Nucleus accumbens (tissue), 56 donors: ENCODE data around the gene CROCC2.

ENCODE experiments used
- DNase-seq, 56 donors: peaks; one replicate each; lab custom pipeline; 2025; lab: John Stamatoyannopoulos, UW

CROCC2 gene

DNA sequence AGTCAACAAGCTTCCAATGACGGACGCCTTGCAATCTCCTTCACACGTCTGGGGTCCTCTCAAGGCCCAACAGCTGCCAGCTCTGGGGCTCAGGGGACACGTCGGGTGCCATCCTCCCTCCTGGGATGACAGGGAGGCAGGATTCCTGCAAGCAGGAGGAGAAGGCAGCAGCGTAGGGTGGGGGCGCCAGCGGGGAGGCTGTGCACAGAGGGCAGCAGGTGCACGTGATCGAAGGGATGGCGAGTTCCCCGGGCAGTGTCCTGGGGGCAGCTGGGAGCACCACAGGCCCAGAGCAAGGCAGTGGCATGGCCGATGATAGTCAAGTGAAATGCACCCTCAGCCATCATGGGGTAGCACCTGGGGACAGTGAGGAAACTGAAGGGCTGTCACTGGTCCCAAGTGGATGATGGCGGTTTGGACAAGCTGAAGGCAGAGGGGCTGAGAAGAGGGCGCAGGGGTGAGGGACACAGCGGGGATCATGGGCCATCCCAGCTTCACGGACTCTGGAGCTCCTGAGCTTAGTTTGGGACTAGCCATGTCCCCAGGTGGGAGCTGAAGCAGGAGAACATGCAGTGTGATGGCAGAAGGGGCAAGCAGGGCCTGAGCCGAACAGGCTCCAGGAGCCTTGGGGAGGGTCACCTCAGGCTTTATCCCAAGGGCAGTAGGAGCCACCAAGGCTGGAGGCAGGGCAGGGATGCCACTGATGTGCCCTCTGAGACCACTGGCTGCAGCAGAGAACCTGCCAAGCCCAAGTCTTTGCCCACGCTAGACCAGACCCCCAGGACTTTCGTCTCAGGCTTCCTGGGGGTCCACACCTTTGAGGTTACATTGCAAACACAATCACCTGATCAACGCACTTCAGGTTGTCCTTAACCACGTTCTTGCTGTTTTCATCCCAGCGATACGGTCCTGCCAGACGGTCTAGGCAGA, 76.0 kb downstream of the CROCC2 start:
- DNase-seq: no peak

DNA sequence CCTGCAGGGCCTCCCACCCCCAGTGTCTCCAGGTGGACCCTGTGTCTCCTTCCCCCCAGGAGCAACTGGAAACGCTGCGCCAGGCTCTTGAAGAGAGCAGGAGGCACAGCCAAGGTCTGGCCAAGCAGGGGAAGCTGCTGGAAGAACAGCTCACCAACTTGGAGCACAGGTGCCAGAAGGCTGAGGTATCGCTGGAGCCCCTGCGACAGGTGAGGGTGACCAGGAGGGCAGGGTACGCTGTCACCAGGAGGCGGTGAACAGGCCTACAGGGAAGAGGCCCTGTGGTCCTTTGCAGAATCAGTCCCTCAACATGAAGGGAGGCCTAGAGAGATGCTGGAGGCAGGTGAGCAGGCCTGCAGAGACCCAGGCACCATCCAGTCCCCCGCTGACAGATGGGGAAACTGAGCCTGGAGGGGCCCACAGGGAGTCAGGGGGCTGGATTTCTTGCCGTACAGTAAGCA, 76.7 kb downstream of the CROCC2 start:
- no peak for DNase-seq

DNA sequence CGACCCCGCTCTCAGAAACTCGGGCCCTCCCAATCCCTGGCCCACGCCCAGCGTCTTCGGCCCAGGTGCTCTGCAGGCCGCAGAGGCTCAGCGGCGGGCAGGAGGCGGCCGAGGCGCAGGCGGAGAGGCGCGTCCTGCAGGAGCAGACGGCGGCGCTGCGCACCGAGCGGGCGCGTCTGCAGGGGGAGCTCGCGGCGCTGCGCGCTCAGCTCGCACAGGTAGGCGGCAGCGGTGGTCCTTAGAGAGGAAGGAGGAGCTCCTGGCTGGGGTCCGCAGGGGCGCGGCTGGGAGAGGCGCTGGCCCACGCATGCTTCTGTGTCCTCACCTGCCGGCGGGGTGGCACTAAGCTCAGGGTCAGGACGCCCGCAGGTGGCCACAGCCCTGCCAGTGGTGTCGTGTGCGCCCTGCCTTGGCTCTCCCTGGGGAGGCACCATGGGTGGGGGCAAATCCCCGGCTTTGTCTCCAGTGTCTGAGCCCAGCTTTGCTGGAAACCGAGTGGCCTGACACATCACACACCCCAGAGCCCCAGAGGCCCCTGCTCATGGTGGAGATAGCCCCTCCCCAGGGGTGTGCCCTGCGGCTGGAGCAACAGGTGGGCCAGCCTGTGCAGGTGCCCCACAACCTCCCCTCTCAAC, 77.3 kb downstream of the CROCC2 start:
- DNase-seq: peak in 1 of 56 donors; percentile 45

DNA sequence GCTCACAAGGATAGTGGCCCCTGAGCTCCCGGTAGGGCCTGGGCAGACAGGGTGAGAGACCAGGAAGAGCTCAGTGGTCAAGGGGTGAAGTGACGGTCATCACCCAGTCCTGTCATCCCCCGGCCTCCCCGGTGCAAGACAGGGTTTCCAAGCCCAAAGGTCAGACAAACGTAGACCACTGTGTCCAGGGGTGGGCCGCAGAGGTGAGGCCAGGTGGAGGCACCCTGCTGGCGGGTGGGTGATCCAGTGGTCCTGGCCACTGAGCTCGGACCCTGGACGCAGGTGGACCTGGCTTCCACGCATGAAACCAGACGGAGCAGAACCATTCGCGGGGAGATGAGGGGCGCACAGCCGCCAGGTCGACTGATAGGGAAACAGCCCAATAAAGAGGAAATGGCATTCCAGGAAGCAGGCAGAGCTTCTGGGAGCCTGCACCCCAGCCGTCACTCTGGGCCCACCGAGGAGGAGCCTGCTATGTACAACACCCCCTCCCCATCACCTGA, 77.9 kb downstream of the CROCC2 start:
- no peak for DNase-seq

DNA sequence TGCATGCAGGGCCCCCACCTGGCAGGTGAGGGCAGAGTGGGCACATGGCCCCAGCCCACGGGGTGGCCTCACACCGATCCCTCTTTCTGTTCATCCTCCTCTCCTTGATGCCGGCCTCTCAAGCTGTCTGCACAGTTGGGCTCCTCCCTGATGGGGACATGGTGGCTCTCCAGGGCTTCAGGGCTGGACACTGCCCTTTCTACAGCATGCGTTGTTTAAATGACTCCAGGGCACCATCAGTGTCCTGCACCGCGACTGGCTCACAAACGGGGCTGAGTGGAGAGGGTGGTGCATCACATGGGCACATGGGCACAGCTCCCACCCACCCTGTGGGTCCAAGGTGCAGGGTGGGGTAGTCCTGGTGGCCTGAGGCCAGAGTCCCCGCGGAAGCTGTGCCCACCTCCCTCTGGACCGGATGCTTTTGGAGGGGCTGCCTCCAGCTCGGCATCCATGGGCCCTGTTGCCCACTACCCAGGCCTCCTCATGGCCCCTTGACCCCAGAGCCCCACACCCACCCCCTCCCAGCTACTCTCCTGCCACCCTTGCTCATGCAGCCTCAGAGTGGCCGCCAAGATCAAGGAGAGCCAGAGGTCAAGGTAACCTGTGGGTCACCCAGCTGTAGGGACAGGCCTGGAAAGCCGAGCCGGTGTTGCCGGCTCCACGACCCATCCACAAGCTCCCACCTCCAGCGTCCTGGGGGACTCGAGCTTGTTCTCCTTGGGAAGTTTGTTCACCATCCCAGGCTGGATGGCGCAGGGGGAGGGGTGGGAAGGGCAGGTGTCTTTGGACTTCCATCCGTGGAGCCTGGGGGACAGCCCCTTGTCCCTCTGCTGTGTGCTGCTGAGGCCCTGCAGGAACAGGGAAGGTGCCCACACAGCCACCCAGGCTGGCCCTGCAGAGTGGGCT, 80.0 kb downstream of the CROCC2 start:
- DNase-seq: no peak

DNA sequence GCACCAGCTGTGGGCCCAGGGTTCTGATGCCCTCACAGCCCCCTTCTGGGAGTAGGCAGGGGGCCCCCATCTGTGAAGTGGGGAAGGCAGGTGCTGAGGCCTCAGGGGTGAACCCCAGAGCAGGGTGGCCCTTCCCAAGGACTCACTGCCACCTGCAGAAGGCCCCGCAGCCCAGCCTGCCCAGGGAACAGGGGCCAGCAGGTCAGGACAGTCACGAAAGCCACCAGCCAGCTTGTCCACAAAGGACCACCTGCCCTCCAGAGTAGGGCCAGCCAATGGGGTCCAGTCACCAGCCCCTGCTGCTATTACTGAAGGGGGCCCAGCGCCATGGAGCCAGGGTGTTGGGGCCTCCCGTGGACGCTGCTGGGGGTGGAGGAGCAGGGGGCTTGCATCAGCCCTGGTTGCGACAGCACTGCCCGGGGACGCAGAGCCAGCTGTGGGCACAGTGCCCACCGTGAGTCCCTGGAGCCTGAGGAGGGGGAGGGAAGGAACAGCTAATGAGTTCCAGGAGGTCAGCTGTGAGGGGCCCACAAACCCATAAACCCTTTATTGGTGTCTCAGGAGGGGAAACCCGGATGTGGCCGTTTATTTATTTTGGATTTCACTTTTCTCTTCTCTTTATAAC, 80.8 kb downstream of the CROCC2 start:
- DNase-seq: peak in 5 of 56 donors; percentile 15 to 52 (median 27)

DNA sequence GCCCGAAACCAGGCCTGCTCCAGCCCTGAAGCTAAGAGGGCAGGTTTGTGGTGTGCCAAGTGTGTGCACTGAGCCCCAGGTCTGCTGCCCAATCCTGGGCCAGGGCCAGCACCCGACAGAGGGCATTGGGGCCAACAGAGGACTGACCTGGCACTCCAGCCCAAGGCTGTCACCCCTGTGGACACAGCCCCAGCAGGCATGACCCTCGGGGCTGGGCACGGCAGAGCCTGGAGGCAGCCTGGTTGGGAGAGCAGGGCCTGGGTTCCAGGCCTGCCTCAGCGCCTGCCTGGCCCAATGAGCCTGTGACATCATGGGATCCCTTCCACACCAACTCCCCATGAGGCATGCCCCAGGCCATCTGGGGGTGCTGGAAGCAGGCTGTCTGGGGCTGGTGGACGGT, 81.5 kb downstream of the CROCC2 start:
- no peak for DNase-seq

DNA sequence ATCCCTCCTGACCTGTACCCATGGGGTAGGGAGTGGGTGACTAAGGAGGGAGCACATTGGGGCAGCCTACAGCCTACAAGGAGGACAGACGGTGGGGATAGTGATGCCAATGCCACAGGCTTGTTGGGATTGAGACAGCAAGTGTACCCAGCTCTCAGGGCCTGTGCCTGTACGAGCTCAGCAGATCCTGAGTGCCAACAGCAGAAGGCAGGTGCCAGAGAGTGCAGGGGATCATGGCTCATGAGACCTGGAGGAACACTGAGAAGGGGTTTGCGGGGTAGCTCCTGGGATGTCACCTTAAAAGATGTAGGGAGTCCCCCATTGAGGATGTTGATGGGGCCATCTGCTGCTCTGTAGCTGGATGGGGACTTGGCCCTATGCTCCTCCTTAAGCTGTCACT, 82.0 kb downstream of the CROCC2 start:
- no peak for DNase-seq

DNA sequence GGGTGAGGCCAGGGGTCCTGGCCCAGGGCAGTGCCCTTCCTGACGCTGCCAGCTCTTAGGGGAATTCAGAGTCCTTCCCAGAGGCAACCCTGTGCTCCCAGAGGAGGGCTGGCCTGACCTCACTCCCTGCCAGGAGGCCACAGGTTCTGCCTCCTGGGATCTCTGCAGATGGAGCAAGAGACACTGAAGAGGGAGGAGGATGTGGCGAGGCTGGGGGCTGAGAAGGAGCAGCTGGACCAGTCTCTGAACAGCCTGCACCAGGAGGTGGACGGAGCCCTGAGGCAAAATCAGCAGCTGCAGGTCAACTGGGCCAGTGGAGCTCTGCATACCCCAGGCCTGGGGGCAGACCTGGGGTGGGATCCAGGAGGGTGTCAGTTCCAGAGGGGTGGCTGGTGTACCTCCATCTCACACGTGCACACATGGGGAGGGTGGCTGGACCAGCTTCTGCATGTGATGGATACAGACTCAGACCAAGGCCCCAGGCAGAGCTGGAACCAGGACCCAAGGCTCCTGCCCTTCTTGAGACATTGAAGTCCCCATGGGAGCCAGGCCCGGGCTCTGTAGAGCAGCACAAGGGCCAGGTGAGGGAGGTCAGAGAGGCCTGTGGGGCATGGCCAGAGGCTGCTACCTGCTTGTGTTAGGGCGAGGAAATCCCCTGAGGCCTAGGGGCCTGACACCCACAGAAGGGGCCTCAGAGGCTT, 82.6 kb downstream of the CROCC2 start:
- no peak for DNase-seq

DNA sequence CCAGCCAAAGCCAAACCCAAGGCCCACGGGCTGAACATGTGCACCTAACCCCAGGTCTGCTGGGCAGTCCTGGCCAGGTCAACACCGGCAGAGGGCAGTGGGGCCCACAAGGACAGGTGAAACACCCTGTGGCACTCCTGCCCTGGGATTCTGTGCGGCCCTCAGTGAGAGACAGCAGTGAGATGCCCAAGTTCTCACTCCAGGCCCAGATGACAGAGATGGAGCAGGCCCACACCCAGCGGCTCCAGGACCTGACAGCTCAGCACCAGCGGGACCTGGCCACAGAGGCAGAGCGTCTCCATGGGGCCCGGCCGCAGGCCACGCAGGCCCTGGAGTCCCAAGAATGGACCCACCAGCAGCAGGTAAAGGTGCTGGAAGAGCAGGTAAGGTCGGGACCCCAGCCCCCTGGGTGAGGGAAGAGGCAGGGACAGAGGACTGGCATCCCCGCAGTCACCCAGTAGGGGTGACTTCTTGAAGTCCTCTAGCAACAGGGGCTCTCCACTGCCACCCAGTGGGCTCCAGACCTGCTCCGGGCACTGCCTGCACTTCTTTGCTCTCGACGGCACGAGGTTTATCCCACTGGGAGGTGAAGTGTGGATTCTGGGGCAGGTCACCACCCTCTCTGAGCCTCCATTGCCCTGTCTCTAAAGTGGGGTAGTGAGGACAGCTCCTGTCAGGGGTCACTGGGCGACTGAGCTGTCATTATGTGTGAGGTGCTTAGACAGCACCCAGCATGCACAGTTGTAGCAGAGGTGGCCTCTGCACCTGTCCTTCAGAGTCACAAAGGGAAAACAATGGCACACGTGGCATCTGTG, 83.5 kb downstream of the CROCC2 start:
- DNase-seq: peak in 1 of 56 donors; percentile 27

DNA sequence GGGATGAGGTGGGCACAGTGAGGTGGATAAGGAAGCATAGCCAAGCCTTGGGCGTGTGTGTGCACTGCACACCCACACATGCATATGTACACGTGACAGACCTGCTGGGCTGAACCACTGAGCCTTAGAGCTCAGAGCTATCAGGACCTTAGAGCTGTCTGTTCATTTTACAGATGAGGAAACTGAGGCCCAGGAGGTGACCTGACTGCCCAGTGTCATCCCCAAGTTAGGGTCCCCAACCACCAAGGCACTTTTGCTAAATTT, 84.1 kb downstream of the CROCC2 start:
- DNase-seq: no peak

DNA sequence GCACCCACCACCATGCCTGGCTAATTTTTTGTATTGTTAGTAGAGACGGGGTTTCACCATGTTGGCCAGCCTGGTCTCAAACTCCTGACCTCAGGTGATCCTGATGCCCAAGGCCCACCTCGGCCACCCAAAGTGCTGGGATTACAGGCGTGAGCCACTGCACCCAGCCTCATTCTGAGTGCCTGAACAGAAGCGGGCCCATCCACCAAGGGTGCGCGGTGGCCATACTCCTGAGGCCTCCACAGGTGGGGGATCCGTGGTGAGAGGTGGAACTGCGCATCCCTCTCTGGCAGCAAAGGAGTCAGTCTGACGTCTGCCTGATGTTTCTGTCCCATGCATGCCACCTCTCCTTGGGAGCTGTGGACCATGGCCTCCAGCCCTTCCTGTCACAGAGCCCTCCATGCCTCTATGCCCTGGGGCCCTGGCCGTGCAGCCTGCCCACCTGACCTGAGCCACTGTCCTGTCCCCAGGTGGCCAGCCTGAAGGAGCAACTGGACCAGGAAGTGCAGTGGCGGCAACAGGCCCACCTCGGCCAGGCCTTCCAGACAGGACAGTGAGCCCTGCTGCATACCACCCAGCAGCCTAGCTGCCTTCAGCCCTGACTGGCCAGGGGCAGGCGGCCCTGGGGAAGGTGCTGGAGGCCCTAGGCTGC, 84.7 kb downstream of the CROCC2 start:
- DNase-seq: no peak

DNA sequence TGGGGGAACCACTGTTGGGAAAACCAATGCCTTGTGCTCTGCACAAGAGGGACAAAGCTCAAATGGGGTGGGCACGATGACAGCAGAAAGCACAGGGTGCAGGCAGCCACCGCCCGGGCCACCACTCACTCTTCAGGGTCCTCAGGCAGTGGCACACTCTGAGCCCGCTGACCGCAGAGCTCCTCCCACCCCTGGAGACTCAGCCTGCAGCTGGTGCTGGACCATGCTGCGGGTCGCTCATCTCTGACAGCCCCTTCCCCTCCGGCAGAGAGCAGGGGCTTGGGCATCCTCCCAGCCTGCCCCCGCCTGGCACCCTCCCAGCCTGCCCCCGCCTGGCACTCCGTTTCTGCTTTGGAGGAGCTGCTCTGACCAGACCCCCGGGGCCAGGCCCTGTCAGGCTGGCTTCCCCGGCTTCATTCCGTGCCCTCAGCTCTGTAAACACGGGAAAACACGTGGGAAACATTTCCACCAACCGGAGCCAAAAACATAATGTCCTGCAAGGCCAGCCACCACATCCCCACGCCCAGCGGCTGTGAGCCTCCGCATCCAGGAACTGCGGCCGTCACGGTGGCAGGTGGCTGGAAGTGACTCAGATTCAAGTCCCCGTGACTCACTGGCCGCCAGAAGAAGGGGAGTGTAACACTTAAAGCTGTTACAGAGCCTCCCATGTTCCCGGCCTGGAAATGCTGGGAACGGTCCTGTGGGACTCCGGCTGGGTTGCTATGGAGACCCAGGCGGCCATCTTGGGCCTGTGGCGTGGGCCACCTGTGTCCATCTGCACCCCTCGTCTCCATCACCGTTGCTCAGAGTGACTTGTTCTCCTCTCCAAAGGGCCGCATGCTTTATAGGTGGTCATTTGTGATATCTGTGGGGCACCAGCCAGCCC, 85.5 kb downstream of the CROCC2 start:
- DNase-seq: peak in 5 of 56 donors; percentile 16 to 53 (median 28)

DNA sequence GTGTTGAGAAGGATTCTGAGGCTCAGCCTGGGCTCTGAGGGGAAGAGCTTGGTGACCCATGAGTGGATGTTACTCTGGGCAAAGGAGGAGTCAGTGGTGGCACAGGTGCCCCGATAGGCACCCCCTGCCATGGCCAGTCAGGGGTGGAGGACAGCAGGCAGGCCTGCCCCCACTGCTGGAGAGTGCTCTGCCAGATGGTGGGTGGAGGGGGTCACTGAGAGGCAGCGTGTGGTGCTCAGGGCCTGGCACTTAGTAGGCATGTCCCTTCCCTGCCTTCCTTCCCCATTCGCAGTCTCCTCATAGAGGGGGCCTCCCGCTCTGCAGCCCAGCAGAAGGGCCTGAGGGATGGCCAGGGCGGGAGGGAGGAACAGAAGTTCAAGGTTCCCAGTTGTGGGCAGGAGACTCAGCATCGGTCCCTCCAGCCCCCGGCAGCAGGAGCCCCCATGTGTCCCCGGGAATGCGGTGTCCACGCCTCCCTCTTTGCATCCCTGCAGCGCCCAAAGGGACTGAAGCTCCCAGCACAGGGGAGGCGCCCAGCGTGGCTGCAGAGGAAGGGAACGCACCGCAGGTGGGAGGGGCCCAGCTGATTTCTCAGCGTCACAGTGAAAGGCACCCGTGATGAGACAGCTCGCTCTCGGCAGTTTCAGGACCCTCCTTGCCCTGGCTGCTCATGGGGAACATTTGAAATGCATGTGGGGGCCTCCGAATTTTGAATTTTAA, 86.6 kb downstream of the CROCC2 start:
- no peak for DNase-seq

DNA sequence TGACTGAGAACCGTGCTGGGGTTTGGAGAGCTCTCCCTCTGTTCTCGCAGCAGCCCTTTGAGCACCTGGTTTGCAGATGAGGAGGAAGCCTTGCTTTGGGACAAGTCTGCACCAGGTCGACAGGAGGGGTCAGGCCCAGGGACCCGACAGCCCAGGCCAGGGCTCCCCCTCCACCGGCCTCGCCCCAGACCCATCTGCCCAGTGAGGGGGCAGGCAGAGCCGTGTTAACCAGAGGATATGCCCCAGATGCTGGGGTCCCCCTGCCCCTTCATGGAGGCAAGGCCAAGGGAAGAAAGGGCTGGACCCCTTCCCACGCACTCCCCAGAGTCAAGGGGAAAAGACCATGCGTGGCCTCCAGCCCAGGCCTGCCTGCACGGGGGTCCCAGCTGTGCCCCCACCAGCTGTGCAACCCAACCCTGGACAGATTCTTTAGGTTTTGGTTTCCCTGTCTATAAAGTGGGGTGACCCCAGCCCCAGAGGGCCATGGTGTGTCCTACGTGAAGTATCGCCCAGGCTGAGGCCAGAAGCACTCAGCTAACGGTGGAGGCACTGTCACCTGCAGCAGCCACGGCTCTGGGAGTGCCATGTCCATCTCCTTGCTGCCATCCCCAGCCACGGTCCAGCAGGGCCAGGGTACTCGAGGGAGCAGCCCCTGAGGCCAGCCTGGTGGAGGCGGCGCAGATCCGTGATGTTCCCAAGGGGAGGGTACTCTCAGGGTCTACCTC, 87.5 kb downstream of the CROCC2 start:
- no peak for DNase-seq
